CD4-positive, alpha-beta T cell treated with Interleukin-6 for 4 hours (primary cell): ENCODE data around the gene LRRC39.

Source experiments
- DNase-seq: peaks from one replicate; pipeline ENCODE4 v3.0.0-alpha.2; 2020; ENCODE audit warnings: mixed read lengths

The LRRC39 gene

DNA sequence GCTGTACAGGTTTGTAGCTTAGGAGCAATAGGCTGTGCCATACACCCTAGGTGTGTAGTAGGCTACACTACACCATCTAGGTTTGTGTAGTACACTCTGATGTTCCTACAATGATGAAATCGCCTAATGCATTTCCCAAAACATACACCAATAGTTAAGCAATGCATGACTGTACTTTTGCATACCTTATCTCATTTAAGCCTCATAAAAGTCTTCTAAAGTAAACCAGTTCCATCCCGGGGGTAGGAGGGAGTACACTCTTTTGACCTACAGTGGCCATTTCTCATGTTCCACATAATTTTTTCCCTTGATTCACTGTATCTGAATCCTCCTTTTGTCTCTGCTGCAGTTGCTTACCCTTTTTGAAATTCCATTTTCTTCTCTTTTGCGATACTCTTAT, 32.9 kb downstream of the LRRC39 start:
- DNase-seq: no peak

DNA sequence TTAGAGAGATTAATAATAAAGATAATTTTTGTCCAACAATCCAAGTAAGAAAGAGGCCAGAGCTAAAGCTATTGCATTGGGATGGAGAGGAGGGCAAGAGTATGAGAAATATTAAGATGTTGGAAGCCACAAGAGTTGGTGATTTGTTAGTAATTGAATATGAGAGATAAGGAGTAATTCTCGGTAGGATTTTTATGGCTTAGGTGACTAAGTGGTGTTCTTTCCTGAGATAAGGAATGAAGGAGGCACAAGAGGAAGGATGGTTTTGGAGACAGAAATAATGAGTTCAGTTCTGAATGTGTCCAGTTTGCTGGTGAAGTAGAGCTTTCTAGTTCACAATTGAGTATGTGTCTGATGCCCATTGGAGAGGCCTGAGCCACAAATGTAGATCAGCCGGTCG, 35.7 kb downstream of the LRRC39 start:
- DNase-seq: no peak

DNA sequence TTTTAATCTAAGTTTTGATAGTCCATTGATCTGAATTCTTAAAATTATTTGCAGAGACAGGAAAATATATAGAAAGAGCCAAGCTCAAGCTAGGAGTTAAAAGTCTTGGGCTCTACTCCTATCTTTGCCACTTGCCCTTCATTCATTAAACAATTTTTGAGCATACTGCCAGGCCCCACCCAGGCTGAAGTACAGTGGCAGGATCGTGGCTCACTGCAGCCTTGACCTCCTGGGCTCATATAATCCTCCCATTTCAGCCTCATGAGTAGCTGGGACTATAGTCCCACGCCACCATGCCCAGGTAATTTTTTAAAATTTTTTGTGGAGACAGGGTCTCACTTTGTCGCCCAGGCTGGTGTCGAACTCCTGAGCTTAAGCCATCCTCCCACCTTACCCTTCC, 36.9 kb downstream of the LRRC39 start:
- no peak for DNase-seq

DNA sequence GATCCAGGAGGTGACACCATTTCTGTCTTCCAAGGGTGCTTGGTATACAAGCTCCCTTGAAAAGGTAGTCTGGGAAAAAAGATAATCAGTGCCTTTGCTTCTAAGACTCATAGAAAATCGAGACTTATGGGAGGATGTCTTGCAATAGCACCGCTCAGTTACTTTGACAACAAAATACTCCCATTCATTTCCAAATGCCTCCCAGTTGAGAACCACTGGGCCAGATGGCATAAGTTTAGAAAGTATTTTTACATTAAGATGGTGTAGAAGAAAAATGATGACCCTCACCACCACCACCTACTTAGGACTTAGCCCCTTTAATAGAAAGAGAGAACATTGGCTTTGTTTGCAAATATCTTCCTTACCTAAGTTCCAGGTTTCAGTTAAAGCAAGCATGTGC, 40.5 kb downstream of the LRRC39 start:
- DNase-seq: no peak

DNA sequence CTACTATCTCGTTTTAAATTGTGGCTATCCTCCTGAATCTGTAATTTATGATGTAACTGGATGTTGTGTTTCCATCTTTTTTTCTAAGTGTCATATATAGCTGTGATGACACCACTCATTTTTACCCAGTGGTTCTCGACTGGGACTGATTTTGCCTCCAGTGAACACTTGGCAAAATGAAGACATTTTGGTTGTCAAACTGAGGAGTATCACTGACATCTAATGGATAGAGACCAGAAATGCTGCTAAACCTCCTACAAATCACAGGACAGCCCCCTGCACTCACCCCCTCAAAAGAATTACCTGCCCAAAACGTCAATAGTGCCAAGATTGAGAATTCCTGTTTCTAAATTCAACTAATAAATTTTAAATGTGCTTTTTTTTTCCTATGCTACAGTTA, 43.2 kb downstream of the LRRC39 start:
- no peak for DNase-seq

DNA sequence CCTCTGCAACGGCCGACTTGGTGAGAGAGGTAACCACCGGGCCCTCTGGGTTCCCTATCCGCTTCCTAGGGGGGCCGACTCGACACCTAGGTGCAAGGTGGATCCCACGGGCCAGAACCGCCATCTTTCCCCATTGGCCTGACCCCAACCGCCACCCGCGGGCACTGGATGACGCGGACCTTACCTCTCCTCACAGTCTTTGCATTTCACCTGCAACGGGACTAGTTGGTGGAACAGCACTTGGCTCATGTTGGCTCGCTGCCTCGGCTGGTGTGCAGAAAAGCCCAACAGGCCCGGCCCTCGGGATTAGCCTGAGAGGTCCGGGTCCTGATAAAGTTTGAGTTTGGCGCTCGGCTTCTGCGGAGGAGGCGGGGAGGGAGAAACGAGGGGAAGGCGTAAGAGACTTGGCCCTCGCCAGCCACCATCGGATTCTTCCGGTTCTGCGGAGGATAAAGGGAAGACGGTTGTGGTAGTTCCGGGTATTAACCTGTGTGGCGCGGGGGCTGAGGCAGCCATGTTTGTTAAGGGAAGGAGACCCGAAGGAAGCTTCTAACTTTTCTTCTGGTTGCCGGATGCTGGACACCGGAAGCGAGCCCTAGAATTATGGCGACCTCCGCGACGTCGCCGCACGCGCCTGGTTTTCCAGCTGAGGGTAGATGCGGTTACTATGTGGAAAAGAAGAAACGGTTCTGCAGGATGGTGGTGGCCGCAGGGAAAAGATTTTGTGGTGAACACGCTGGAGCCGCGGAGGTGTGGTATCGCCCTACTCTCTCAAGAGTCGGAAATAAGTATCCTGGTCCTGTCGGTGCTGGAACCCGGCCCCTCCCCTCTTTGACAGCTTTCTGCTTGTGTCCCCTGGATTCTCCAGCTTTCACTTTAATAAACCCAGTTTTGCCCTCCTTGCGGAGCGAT, 45.2 kb downstream of the LRRC39 start, which contains the start of the genes SASS6 and TRMT13:
TSS of gene SASS6 (minus strand) at position 365 of the 912 bp plus-strand sequence. CDS start at position 249, 116 bp downstream.
TSS of gene TRMT13 (plus strand) at position 598 of the 912 bp plus-strand sequence. CDS start at position 604, 6 bp downstream.
- peak; percentile 94 for DNase-seq

DNA sequence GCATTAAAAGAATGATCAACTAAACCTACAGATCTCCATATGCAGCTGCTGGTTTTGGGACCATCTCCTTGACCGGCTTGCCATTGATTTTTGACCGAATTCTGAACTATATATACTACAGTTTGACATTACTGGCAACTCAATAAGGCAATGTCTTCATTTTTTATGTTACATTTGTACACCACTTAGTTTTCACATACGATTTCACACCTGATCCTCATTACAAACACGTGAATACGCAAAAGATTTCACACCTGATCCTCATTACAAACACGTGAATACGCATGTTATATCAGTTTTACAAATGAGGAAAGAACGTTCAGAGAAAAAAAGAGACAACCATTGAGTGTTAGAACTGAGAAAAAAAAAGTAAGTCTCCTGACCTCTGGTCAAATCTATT, 46.4 kb downstream of the LRRC39 start:
- no peak for DNase-seq

DNA sequence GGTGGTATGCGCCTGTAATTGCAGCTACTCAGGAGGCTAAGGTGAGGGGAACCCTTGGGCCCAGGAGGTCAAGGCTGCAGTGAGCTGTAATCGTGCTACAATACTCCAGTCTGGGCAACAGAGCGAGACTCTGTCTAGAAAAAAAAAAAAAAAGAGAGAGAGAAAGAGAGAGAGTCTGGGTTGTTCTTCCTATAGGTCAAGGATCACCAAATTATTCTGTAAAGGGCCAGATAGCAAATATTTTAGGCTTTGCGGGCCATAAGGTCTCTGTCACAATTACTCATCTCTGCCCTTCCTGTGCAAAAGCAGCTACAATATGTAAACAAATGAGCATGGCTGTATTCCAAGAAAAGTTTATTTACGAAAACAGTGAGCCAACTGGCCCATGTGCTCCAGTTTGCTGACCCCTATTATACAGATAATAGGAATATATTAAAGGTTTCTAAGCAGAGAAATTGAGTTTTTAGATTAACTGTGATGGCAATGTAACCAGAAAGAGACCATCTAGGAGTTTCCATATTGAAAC, 47.4 kb downstream of the LRRC39 start:
- no peak for DNase-seq

DNA sequence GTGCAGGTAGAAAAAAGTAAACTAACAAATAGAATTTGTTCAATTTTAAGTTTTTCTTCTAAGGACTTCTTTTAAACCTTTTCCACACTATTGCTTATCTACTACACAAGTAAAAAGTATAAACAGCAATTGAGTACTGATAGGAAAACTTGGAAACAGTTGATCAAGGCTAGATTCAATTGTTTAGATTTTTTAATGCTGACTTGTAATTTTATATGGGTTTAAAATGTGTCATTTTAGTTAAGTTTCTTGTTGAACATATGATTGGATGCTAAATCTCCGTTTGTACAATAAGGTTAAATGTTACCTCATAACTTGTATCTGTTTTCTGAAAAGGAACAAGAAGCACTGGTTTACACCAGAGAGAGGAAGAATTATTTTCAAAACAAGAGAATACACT, 50.8 kb downstream of the LRRC39 start:
- DNase-seq: no peak

DNA sequence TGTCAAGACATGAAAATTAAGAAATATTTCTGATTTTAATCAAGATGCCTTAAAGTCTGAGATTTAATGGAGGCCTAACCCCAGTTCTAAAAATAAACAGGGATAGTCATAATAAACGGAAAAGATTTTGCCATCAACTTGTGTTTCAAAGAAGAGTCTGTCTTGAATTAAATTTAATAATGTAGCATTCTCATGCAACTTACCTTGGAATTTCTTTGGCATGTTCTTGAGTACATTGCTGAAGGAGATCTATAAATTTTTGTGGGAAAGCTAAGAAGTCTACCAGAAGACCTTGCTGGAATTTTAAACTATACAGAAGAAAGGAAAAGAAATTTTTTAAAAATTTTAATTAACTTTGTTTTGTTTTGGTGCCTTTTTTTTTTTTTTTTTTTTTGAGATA, 55.9 kb downstream of the LRRC39 start:
- no peak for DNase-seq

DNA sequence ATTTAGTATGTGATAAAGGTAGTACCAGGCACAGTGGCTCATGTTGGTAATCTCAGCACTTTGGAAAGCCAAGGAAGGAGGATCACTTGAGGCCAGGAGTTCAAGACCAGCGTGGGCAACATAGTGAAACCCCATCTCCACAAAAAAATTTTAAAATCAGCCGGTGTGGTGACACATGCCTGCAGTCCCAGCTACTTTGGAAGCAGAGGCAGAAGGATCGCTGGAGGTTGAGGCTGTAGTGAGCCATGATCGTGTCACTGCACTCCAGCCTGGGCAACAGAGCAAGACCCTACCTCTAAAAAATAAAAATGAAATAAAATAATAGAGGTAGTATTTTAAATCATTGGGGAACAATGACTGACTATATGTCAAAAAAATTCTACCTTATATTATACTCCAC, 62.5 kb downstream of the LRRC39 start:
- DNase-seq: no peak

DNA sequence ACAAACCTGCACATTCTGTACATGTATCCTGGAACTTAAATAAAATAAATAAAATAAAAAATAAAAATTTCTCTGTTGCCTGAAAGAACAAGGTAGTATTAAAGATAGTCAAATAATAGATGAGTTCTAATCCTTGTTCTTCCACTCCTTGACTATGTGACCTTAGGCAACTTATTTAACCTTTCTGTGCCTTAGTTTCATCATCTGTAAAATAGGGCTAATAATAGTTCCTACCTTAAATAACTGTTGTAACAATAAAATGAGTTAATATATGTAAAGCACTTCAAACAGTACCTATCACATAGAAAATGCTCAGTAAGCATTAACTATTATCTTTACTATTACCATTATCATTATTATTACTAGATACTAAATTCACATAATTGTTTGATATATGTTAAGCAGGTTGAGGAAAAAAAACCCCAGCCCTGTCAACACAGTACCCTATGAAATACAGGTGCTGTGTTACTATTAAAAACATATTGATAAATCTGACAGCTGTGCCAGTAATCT, 68.4 kb downstream of the LRRC39 start:
- DNase-seq: no peak

DNA sequence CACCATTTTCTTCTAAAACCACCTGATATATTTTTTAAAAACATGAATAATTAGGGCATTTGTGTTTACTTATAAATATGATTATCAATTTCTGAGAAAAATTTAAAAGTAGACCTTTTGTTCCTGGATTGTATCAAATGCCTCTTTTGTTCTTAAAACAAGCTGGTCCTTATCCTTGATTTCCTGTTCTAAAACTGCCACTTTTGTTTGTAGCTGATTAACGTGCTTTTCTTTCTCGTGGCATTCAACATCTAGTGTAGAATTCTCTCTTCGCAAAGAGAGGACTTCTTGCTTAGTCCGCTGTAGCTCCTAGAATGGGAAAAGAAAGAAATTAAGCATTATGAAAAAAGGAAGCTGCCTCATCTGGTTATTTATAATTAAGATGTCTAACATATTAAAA, 70.4 kb downstream of the LRRC39 start:
- no peak for DNase-seq

DNA sequence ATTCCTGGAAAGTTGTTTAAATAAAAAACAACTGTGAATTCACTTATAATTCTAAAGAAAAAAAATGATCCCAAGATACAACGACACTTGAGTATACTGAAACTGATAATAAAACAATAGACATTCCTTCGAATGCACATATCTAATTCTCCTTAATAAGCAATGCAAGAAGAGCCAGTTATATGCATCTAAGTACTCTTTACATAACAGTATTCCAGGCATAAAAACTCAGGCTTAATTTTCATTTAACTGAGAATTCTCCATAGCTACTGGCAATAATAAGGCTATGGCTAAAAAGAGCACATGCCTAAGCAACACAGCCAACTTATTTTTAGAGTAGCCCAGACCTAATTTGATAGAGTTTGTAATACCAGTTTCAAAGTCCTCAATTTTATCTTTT, 76.5 kb downstream of the LRRC39 start:
- no peak for DNase-seq

DNA sequence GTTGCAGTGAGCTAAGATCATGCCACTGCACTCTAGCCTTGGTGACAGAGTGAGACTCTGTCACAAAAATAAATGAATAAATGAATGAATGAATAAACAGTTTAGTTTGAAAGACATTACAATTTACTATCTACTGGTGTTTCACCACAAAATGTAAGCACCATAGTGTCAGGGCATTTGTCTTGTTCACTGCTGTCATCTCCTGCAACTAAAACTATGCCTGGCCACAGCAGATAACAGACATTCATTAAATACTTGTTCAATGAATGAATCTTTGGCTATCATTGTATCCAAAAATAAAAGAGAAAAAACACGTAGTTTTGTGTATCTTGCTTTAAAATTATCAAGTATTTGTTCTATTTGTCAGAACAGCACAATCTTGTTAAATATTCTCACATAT, 77.9 kb downstream of the LRRC39 start:
- DNase-seq: no peak
